H1 (cell line): Measurements from ENCODE around the gene UGT2B11. TPM values are rescaled to one million over a fixed set of nuclear protein-coding genes. Genes with fewer than 3 reads are reported as not detected.

Source experiments
- CTCF ChIA-PET: fragments of 300-600 bp; sonication (Branson Sonifier 250); formaldehyde crosslinking; loops from one replicate; lab custom pipeline; 2021; ENCODE audit not compliant: partially characterized antibody; lab: Charles Lee
- POLR2A ChIA-PET: fragments of 300-600 bp; sonication (Branson Sonifier 250); formaldehyde crosslinking; loops from one replicate; lab custom pipeline; 2021; ENCODE audit warnings: inconsistent platforms; ENCODE audit not compliant: partially characterized antibody; lab: Charles Lee
- DNase-seq, 2 experiments: peaks; one replicate each; pipeline versions ENCODE4 v3.0.0 to v3.0.0-alpha.2; 2010 to 2022; ENCODE audit warnings: low spot score in 2 of 2, low read depth in 1 of 2, mixed read lengths in 1 of 2
- FAIRE-seq: peaks from 2 replicates; lab custom pipeline; 2011; peaks lifted over from hg19 to GRCh38; lab: Jason Lieb, UNC
- H2AFZ ChIP-seq: 2 replicates; pipeline ENCODE4 v1.8.1; 2012; ENCODE audit warnings: low read length, inconsistent platforms
- H2AK5ac ChIP-seq: 2 replicates; pipeline ENCODE4 v1.6.1; 2013; ENCODE audit warnings: low read depth, low read length
- H2BK120ac ChIP-seq: replicated peaks from 2 replicates; pipeline ENCODE3; 2013; ENCODE audit warnings: low read depth, low read length, inconsistent platforms
- H2BK12ac ChIP-seq: 2 replicates; pipeline ENCODE4 v1.6.1; 2013; ENCODE audit warnings: low read depth, low read length
- H2BK15ac ChIP-seq: 2 replicates; pipeline ENCODE4 v1.6.1; 2013; ENCODE audit warnings: low read length
- H2BK20ac ChIP-seq: 2 replicates; pipeline ENCODE4 v1.6.1; 2013; ENCODE audit warnings: low read length
- H2BK5ac ChIP-seq: 2 replicates; pipeline ENCODE4 v1.6.1; 2013; ENCODE audit warnings: low read depth, low read length
- H3K14ac ChIP-seq: 2 replicates; pipeline ENCODE4 v1.6.1; 2013; ENCODE audit warnings: inconsistent platforms; ENCODE audit not compliant: insufficient read length
- H3K18ac ChIP-seq: 2 replicates; pipeline ENCODE4 v1.6.1; 2013; ENCODE audit warnings: low read length; ENCODE audit errors: extremely low read depth
- H3K23ac ChIP-seq: 2 replicates; pipeline ENCODE4 v1.6.1; 2013; ENCODE audit warnings: inconsistent platforms; ENCODE audit not compliant: insufficient read length
- H3K23me2 ChIP-seq: 2 replicates; pipeline ENCODE4 v1.6.1; 2013; ENCODE audit warnings: low read depth, low read length
- H3K27ac ChIP-seq: 2 replicates; pipeline ENCODE4 v1.6.1; 2011; ENCODE audit warnings: low read depth, low read length, inconsistent platforms
- H3K27me3 ChIP-seq, 4 experiments: replicated peaks in 1 of 4; 1 replicate in 1 of 4; 2 replicates in 3 of 4; pipeline versions ENCODE4 v1.6.1 to v1.8.1; 2011 to 2013; ENCODE audit warnings: low read length in 3 of 4, mild to moderate bottlenecking in 3 of 4, inconsistent platforms in 2 of 4, mixed read lengths in 2 of 4, moderate library complexity in 1 of 4; ENCODE audit not compliant: control insufficient read depth in 3 of 4, insufficient read depth in 3 of 4; ENCODE audit errors: extremely low read depth in 1 of 4
- H3K36me3 ChIP-seq, 4 experiments: 2 replicates each; pipeline versions ENCODE4 v1.6.1 to v1.8.1; 2011 to 2013; ENCODE audit warnings: mild to moderate bottlenecking in 4 of 4, low read length in 3 of 4, moderate library complexity in 2 of 4, control low read depth in 1 of 4, inconsistent platforms in 1 of 4; ENCODE audit not compliant: insufficient read depth in 4 of 4, control insufficient read depth in 2 of 4
- H3K4ac ChIP-seq: replicated peaks from 2 replicates; pipeline ENCODE3; 2013; ENCODE audit warnings: low read length, low read depth, mixed read lengths, inconsistent platforms; ENCODE audit not compliant: insufficient read length
- H3K4me1 ChIP-seq, 4 experiments: replicated peaks in 1 of 4; 1 replicate in 1 of 4; 2 replicates in 3 of 4; pipeline versions ENCODE4 v1.6.1 to v1.8.1; 2011 to 2013; ENCODE audit warnings: low read length in 3 of 4, inconsistent platforms in 2 of 4, mixed read lengths in 1 of 4; ENCODE audit not compliant: insufficient read depth in 4 of 4, control insufficient read depth in 3 of 4
- H3K4me2 ChIP-seq, 2 experiments: 2 replicates each; pipeline versions ENCODE4 v1.6.1 to v1.8.1; 2011 to 2013; ENCODE audit warnings: low read depth in 2 of 2, low read length in 2 of 2, control low read depth in 1 of 2, inconsistent platforms in 1 of 2, mild to moderate bottlenecking in 1 of 2; ENCODE audit not compliant: insufficient read depth in 1 of 2
- H3K4me3 ChIP-seq, 4 experiments: fragments of 200-600, 300-600 bp in 1 of 4; sonication (generic), shearing (Covaris generic), sonication (Bioruptor Twin) in 1 of 4; 2 replicates each; pipeline versions ENCODE4 v1.5.1 to v1.8.1; 2011 to 2016; ENCODE audit warnings: low read length in 4 of 4, low read depth in 3 of 4, control low read depth in 2 of 4, inconsistent platforms in 2 of 4, mild to moderate bottlenecking in 2 of 4, mixed read lengths in 1 of 4, moderate library complexity in 1 of 4; ENCODE audit not compliant: insufficient read depth in 2 of 4; ENCODE audit errors: extremely low read depth in 1 of 4
- H3K56ac ChIP-seq: replicated peaks from 2 replicates; pipeline ENCODE3; 2013; ENCODE audit warnings: low read depth, mild to moderate bottlenecking, mixed read lengths, low read length, inconsistent platforms; ENCODE audit not compliant: insufficient read length
- H3K79me1 ChIP-seq: 2 replicates; pipeline ENCODE4 v1.6.1; 2013; ENCODE audit warnings: low read depth, low read length, control low read depth
- H3K79me2 ChIP-seq, 2 experiments: 2 replicates each; pipeline versions ENCODE4 v1.6.1 to v1.8.1; 2012 to 2013; ENCODE audit warnings: low read length in 2 of 2, mild to moderate bottlenecking in 2 of 2, inconsistent platforms in 1 of 2; ENCODE audit not compliant: insufficient read depth in 2 of 2, control insufficient read depth in 1 of 2
- H3K9ac ChIP-seq, 4 experiments: replicated peaks in 1 of 4; 1 replicate in 1 of 4; 2 replicates in 3 of 4; pipeline versions ENCODE4 v1.6.1 to v1.8.1; 2011 to 2013; ENCODE audit warnings: low read depth in 3 of 4, low read length in 3 of 4, control low read depth in 2 of 4, mild to moderate bottlenecking in 2 of 4, moderate library complexity in 2 of 4, inconsistent platforms in 1 of 4; ENCODE audit errors: extremely low read depth in 1 of 4
- H3K9me3 ChIP-seq, 2 experiments: 2 replicates each; pipeline versions ENCODE4 v1.6.1 to v1.8.1; 2012 to 2013; ENCODE audit warnings: mild to moderate bottlenecking in 2 of 2, moderate library complexity in 2 of 2, control low read depth in 1 of 2, inconsistent platforms in 1 of 2, low read depth in 1 of 2, low read length in 1 of 2, mixed read lengths in 1 of 2; ENCODE audit not compliant: insufficient read depth in 2 of 2
- H4K20me1 ChIP-seq, 2 experiments: replicated peaks in 1 of 2; 2 replicates each; pipeline versions ENCODE3 to v1.8.1; 2011 to 2013; ENCODE audit warnings: inconsistent platforms in 2 of 2, low read length in 2 of 2, mild to moderate bottlenecking in 1 of 2; ENCODE audit not compliant: insufficient read depth in 2 of 2, control insufficient read depth in 1 of 2
- H4K5ac ChIP-seq: 2 replicates; pipeline ENCODE4 v1.6.1; 2013; ENCODE audit warnings: low read length, low read depth, mixed read lengths, inconsistent platforms; ENCODE audit not compliant: insufficient read length
- H4K8ac ChIP-seq: 2 replicates; pipeline ENCODE4 v1.8.0; 2013; ENCODE audit warnings: mild to moderate bottlenecking, moderate library complexity, low read length, inconsistent platforms; ENCODE audit not compliant: insufficient read depth; ENCODE audit errors: extremely low read depth
- H4K91ac ChIP-seq: replicated peaks from 2 replicates; pipeline ENCODE3; 2013; ENCODE audit warnings: low read length, mixed read lengths, inconsistent platforms; ENCODE audit not compliant: insufficient read length
- BACH1 ChIP-seq: IDR thresholded peaks from 2 replicates; pipeline ENCODE4 v1.6.1; 2012; ENCODE audit warnings: low read length, improper control_type of control experiment
- CHD2 ChIP-seq: IDR thresholded peaks from 2 replicates; pipeline ENCODE4 v1.6.1; 2012; ENCODE audit warnings: low read length, improper control_type of control experiment
- SRF ChIP-seq: IDR thresholded peaks from 2 replicates; pipeline ENCODE4 v1.6.1; 2011; ENCODE audit warnings: mild to moderate bottlenecking, low read depth, low read length, moderate library complexity
- WGBS, 2 experiments: shearing (Covaris generic) in 1 of 2; methylation state at CpG; one replicate each; pipeline versions ENCODE4 v1.1.6 to v1.1.7; 2013 to 2015; ENCODE audit warnings: low lambda C conversion rate in 2 of 2, mixed read lengths in 2 of 2, inconsistent platforms in 1 of 2, low coverage in 1 of 2, missing lambda C conversion rate in 1 of 2; ENCODE audit not compliant: insufficient replicate concordance in 2 of 2, insufficient coverage in 1 of 2, insufficient read length in 1 of 2; ENCODE audit errors: extremely low coverage in 1 of 2, missing lambda C conversion rate in 1 of 2; 5-methylcytosine and 5-hydroxymethylcytosine counted together
- polyA plus RNA-seq, 7 experiments: library from polyadenylated mRNA; depleted of rRNA in 3 of 7; stranded (reverse) in 5 of 7; unstranded in 2 of 7; fragments of >200 nt in 5 of 7; fragments of 200-250 nt in 2 of 7; gene quantifications; 1 replicate in 5 of 7; 2 replicates in 1 of 7; 4 replicates in 1 of 7; pipeline versions ENCODE4 v1.2.1 to v1.2.3, GENCODE V29; 2011 to 2013; ENCODE audit warnings: missing spikeins in 2 of 7, mixed read lengths in 2 of 7
- total RNA-seq: library from RNA; stranded (reverse); fragmentation: NEBNext Ultra II Directional; extraction: Animal tissue kit (Norgen Biotek cat#: 25700); gene quantifications from 2 replicates; pipeline ENCODE4 v1.2.1, GENCODE V29; 2021

The UGT2B11 gene
- total and polyA plus RNA-seq, 2 of the 8 experiments (the other 6 are each of a cell fraction or from before 2014, with no cell fraction given): not detected

- no peak for FAIRE-seq
- H4K5ac ChIP-seq: no peak overlapping the region
- TF ChIP-seq BACH1 (no peak), CHD2 (no peak), SRF (no peak)
Measured at GRCh38 chr4:69239557-69240168, 25.1 kb upstream of the UGT2B11 start.

More at GRCh38 chr4:69239557-69240168, 25.1 kb upstream of the UGT2B11 start:
- Histone ChIP-seq H3K36me3 (no peaks in the 10 kb centered on the region), H3K14ac (no peak overlapping the region), H3K56ac (no peak overlapping the region), H3K4me2 (no peak overlapping the region), H4K20me1 (no peaks in the 10 kb centered on the region), H3K18ac (no peak overlapping the region), H3K27me3 (no peaks in the 10 kb centered on the region), H2BK15ac (no peak overlapping the region), H3K4me1 (no peaks in the 10 kb centered on the region), H3K4me3 (no peak overlapping the region), H2BK120ac (no peak overlapping the region), H3K27ac (no peak overlapping the region), H3K23me2 (no peaks in the 10 kb centered on the region), H4K8ac (no peak overlapping the region), H3K79me1 (no peaks in the 10 kb centered on the region), H3K9ac (no peak overlapping the region), H3K9me3 (no peaks in the 10 kb centered on the region), H4K91ac (no peak overlapping the region), H2AFZ (no peak overlapping the region), H3K4ac (no peak overlapping the region), H2AK5ac (no peak overlapping the region), H3K79me2 (no peaks in the 10 kb centered on the region), H2BK20ac (no peak overlapping the region), H3K23ac (no peak overlapping the region), H2BK12ac (no peak overlapping the region), H2BK5ac (no peak overlapping the region)
- ChIA-PET CTCF (interaction anchor here (0.7 kb wide), 1 partner anchor 23 kb away, joined by 3 read pairs; no protein-coding TSS in a partner anchor), POLR2A (no interaction called here)
- 89% methylated on average over 6 of the region's 6 CpGs; no CpG with 5 or more reads in 1 of the 2 experiments for WGBS, 2 experiments
- no peak for DNase-seq
